GM19025 (cell line): ENCODE results near the gene SLAMF9.
A peak's percentile ranks its signal among the peaks of the same experiment; 100 is the strongest.

Experiments used
- ATAC-seq: cut with Tn5 transposase; IDR thresholded peaks from one replicate; pipeline ENCODE4 v1.9.1; 2021; ENCODE audit warnings: mild to moderate bottlenecking, low read depth, moderate library complexity; ENCODE audit not compliant: unreplicated experiment

The SLAMF9 gene

GRCh38 chr1:159922511-159923202 is 31.4 kb downstream of the SLAMF9 start:
- ATAC-seq, result no peak

DNA sequence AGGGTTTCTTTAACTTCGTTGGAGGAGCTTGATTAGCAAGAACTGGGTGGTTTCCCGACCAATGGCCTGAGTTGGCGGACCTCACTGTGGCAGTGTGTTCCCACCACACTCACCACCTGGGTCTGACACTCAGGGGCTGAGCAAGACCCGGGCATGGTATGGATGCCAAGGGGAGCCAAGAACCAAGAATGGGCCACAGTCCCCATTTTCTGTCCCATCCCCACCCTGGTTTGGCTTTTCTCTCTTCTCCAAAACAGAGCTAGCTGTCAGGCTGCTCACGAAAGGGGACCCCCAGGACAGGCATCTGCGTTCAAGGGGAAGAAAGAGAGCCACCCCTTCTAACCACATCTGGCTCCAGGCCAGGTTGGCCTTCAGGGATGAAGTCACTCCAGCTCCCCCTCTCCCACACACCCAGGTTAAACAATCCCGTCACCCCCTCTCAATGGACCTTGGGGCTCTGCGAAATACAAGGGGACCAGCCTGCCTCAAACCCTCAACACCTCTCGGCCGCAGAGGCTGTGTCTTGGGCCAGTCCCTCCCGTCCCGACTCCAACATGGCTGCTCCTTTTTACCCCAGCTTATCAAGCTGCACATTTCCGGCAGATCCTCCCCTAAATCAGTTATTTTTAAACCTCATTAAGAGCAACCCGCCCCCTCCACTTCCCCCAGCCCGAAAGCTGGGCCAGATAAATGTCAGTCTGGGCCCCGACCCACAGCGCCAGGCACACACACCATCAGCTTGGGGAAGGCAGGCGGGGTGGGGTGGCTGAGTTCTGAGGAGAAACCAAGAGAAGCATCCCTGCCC is 32.1 kb downstream of the SLAMF9 start:
- ATAC-seq, result no peak

DNA sequence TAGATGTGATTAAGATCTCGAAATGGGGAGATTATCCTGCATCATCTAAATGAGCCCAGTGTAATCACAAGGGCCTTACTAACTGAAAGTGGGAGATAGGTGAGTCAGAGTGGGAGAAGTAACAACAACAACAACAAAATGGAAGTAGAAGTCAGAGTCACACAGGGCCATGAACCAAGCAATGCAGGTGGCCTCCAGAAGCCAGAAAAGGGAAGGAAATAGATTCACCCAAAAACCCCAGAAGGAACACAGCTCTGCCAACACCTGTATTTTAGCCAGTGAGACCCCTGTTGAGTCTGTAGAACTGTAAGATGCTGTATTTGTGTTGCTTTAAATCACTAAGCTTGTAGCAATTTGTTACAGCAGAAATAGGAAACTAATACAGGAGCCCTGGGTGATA is 32.8 kb downstream of the SLAMF9 start:
- peak; percentile 16 for ATAC-seq

DNA sequence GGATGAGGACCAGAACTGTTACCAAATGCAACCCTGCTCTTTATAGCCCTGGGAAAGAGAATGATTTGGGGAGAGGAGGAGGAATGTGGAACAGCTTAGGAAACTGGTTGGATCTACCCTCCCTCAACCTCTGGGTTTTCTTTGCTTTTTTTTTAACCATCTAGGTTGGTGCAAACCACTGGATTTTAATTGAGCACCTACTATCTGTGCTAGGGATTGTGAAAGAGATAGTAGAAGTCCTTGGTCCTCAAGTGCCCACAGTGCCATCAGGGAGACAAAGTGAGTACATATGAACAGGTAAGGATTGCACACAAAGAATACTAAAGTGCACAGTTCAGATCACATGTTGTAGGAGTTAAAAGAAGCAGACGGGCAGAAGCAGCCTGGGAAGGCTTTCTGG is 33.4 kb downstream of the SLAMF9 start:
- ATAC-seq, result no peak

- no peak for ATAC-seq
Measured at GRCh38 chr1:159920202-159920601, 33.8 kb downstream of the SLAMF9 start.

- ATAC-seq, result no peak
Measured at GRCh38 chr1:159919236-159919865, 34.7 kb downstream of the SLAMF9 start.

DNA sequence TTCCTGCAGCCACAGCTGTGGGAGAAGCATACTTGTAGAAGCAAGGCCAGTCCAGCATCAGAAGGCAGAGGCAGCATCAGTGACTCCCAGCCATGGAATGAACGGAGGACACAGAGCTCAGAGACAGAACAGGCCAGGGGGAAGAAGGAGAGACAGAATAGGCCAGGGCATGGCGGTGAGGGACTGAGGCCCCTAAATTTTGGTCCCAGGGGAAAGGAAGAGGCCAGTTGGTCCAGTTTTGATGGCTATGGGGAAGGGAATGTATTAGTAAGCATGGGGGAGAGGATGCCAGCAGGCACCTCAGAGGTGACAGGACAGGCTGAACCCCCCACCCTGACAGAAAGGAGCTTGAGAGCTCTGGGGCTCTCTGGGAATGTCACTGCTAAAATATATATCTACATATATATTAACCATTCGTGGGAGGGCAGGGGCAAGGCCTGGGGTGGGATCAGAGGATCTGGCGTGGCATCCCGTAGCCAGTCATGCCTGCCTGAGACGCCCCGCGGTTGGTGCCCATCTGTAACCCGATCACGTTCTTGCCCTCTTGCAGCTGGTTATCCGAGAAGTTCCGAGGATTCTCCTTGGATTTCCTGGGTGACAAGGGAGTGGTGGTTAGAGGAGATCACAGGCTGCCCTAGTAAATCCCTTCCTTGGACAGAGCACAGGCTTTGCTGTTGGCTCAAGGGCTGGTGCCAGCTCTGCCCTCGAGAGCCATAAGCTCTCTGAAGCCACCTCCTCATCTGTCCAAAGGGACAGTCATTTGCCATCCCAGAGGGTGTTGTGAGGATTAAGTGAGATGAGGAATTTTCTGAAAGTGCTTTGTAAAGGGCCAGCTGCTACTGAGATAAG is 35.5 kb downstream of the SLAMF9 start:
- no peak for ATAC-seq

DNA sequence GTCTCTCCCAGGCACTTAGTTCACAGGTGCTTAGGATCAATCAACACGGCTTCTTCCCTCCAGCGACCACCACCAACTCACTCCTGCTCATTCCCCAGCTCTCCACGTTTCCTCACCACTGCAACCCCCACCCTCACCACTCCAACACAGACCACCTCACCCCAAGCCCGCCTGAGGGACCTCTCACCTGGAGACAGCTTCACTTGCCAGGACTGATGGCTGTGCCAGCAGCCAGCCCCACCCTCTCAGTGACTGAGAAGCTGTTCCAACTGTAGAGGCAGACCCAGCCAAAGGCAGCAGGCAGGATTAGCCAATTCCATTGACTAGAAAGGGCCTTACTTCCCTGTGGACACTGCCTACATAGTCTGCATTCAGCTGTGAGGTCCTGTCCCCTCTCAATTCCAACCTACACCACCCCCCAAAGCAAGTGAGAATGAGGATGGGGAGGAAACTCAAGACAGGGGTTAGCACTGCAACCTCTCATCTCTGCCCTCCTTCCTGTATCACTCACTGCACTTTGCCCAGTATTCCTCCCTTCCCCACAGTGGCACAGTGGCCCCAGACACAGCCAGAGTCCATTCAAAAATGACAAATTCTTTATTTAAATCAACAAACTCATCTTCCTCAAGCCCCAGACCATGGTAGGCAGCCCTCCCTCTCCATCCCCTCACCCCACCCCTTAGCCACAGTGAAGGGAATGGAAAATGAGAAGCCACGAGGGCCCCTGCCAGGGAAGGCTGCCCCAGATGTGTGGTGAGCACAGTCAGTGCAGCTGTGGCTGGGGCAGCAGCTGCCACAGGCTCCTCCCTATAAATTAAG is 36.3 kb downstream of the SLAMF9 start:
- no peak for ATAC-seq

DNA sequence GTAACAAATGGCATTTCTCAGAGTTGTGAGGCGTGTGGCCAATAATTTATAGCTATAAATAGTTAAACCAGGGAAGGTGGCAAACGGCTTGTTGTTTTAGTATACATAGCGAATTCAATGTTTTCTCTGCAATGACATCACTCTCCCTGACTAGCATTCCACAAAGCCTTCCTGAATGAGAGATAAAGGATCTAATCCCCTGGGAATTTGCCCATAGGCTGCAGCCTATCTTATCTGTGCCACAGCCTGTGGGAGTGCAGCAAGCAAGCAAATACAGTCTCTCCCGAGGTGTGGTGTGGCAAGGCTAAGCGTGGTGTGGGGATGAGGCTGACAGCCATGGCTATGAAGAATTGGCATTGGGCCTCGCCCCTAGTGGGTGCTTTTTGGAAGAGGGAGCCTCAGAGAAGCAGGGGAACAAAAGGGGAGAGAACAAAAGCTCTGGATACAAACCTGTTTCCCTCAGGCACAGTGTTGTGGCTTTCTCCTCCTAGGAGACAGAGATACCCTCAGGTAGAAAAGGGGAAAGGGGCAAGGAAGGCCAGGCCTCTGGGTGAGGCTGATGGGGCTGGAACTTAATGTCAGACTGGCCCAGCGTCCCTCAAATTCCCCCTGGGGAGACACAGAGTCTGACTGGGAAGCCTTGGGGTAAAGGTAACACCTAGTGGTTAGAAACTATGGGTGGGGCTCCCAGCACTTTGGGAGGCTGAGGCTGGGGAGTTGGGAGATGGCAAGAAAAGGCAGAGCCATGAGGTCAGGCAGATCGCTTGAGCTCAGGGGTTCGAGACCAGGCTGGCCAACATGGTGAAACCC is 37.6 kb downstream of the SLAMF9 start:
- no peak for ATAC-seq

DNA sequence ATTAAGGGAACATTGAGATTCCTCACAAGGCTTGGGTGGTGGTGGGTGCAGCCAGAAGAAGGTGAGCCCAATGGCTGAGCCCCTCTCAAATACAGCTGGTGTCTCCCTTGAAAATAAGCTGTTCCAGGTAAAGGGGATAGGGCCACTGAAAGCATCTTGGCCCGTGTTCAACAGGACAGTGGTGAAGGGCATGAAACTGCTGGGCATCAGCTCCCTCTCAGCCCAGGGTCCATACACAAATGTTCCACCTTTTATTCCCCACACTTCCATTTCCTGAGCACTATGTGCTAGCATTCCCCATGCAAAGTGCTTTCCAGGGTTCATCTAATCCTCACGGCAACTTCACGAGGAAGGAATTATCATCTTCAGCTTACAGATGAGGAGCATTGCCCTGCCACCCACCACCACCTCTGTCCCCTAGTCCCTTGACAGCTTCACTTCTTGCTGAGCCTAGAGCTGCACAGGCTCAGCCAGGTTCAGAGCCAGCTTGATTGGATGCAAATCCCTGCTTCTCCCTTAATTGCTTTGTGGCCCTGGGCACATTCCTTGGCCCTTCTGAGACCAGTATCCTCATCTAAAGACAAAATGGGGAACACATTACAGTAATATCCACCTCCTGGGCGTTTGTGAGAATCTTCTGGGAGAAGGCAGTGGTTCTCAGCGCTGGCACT is 38.3 kb downstream of the SLAMF9 start:
- no peak for ATAC-seq

GRCh38 chr1:159914252-159915018 is 39.6 kb downstream of the SLAMF9 start:
- ATAC-seq, result no peak

- no peak for ATAC-seq
Measured at GRCh38 chr1:159913451-159914192, 40.4 kb downstream of the SLAMF9 start.

- no peak for ATAC-seq
Measured at GRCh38 chr1:159911326-159912070, 42.5 kb downstream of the SLAMF9 start.

DNA sequence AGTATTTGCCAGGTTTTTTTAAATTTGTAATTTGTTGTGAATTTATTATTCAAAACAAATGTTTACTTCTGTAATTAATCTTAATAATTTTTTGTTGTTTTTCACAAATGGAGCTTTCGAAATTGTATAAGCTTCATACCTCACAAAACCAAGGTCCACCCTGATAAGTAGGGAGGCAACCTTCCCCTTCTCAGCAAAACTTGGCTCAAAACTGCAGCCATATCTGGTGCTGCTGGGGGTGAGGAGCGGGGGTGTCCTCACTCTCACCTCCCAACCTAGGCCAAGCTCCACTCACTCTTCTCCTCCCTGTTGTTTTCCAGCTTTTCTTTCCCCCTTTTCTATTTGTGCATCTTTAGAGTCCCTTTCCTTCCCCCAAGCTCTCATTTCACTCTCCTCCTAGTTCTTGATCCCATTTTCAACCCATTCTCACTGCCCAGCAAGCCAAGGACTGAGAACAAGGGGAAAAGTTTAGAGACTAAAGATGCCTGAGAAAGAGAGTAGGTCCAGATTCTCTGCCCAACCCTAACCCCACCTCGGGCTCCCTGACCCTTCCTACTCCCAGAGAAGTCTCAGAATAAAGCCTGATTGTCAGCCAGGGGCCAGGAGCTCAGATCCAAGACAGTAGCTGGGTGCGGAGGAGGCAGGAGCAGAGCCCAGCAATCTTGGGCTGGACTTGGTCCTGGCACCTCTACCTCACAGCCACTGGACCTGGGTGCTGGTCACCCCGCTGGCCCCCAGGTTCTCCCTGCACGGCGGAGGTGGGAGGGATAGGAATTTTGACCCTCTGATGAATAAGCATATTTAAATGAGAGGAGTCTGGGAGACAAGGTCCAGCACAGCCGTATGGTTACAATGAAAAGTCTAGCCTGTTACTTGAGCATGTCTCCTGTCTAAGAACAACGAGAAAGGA is 45.8 kb downstream of the SLAMF9 start:
- ATAC-seq, result no peak

DNA sequence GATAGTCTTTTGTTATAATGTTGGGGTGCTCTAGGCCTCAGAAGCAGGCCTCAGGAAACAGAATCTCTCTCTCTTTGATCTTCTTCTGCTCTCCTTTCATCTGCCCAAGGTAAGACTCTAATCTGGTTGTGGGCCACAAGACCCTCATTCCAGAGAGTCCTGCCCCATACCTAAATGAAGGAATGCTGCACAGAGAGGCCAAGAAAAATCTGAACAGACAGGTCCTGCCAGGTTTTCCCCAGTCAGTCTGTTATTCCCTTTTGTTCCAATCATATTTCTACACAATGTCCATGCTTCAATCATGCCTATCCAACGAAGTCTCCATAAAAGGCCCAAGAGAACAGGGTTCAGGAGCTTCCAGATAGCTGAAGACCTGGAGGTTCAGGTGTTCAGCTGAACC is 47.1 kb downstream of the SLAMF9 start:
- no peak for ATAC-seq
